ENCODE results near the gene OR10H5. TPM values are rescaled to one million over a fixed set of nuclear protein-coding genes. Genes with fewer than 3 reads are reported as not detected.

The OR10H5 gene
- total and polyA plus RNA-seq, 2 donors (not counting 1 experiment from before 2014, with no cell fraction given): not detected

DNA sequence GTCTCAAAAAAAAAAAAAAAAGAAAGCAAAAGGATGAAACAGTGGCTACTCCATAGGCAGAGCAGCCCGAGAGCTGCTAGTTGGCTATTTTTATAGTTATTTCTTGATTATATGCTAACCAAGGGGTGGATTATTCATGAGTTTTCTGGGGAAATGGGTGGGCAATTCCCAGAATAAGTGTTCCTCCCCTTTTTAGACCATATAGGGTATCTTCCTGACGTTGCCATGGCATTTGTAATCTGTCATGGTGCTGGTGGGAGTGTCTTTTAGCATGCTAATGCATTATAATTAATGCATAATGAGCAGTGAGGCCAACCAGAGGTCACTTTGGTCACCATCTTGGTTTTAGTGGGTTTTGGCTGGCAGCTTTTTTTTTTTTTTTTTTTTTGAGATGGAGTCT lies 53.4 kb downstream of the OR10H5 start:
- Histone ChIP-seq H3K9ac (ENCODE audit: low read length) (no peak overlapping the region), H3K4me2 (replicated peaks; ENCODE audit: low read depth, low read length, poor library complexity, severe bottlenecking) (no peak overlapping the region), H3K27ac (ENCODE audit: low read length in 2 of 2) (no peak overlapping the region), H3K9me3 (ENCODE audit: control extremely low read depth in 1 of 3, control insufficient read depth in 2 of 3, insufficient read depth in 1 of 3, low read length in 2 of 3) (no peaks in the 10 kb centered on the region), H3K4me1 (ENCODE audit: control insufficient read depth in 2 of 2, insufficient read depth in 2 of 2, low read length in 2 of 2) (peaks cover 4 to 5% of the 10 kb centered on the region in 2 donors), H3K4me3 (ENCODE audit: control extremely low read depth in 1 of 5, extremely low read depth in 1 of 5, insufficient read depth in 1 of 5, low read depth in 2 of 5, low read length in 4 of 5) (no peak overlapping the region), H4K20me1 (ENCODE audit: control insufficient read depth, insufficient read depth, low read length, poor library complexity, severe bottlenecking) (no peaks in the 10 kb centered on the region), H3K27me3 (replicated peaks in 1 of 4; ENCODE audit: control extremely low read depth in 1 of 4, control insufficient read depth in 3 of 4, insufficient read depth in 4 of 4, low read length in 3 of 4) (peaks cover 0 to 3% (median 0%) of the 10 kb centered on the region in 4 experiments), H3K36me3 (replicated peaks in 1 of 2; ENCODE audit: control extremely low read depth in 1 of 2, control insufficient read depth in 1 of 2, extremely low read depth in 1 of 2, insufficient read depth in 2 of 2, low read length in 1 of 2) (no peaks in the 10 kb centered on the region), H2AFZ (ENCODE audit: insufficient read depth, low read depth, low read length, poor library complexity, severe bottlenecking) (no peak overlapping the region), H3K79me2 (ENCODE audit: control insufficient read depth, insufficient read depth, low read length) (no peaks in the 10 kb centered on the region)
- Mint-ChIP-seq H3K9me3 (ENCODE audit: insufficient read depth) (no peaks in the 10 kb centered on the region), H3K27ac (no peak overlapping the region), H3K4me3 (no peak overlapping the region), H3K27me3 (peaks cover 19% of the 10 kb centered on the region), H3K4me1 (peaks cover 10% of the 10 kb centered on the region)
- ChIA-PET CTCF (no interaction called here), POLR2A (no interaction called here)
- TF ChIP-seq, protein P1, sequence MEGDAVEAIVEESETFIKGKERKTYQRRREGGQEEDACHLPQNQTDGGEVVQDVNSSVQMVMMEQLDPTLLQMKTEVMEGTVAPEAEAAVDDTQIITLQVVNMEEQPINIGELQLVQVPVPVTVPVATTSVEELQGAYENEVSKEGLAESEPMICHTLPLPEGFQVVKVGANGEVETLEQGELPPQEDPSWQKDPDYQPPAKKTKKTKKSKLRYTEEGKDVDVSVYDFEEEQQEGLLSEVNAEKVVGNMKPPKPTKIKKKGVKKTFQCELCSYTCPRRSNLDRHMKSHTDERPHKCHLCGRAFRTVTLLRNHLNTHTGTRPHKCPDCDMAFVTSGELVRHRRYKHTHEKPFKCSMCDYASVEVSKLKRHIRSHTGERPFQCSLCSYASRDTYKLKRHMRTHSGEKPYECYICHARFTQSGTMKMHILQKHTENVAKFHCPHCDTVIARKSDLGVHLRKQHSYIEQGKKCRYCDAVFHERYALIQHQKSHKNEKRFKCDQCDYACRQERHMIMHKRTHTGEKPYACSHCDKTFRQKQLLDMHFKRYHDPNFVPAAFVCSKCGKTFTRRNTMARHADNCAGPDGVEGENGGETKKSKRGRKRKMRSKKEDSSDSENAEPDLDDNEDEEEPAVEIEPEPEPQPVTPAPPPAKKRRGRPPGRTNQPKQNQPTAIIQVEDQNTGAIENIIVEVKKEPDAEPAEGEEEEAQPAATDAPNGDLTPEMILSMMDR (IDR thresholded peaks at IDR 0.05): no peak
- TF ChIP-seq EZH2 (IDR thresholded peaks at IDR 0.05; ENCODE audit: borderline replicate concordance, insufficient read depth, low read depth, low read length, poor library complexity, severe bottlenecking): no peak
- intact Hi-C loops (cut with micrococcal nuclease): no loop called here
- no peak for DNase-seq
- WGBS (ENCODE audit: insufficient coverage): 100% methylated on average over 1 of the region's 2 CpGs
- ATAC-seq (ENCODE audit: low read depth): no peak

GRCh38 chr19:15841875-15842569 lies 54.6 kb downstream of the OR10H5 start:
- ChIA-PET POLR2A (no interaction called here), CTCF (no interaction called here)
- 73% methylated on average over 10 of the region's 11 CpGs for WGBS (ENCODE audit: insufficient coverage)
- H3K27ac ChIP-seq (ENCODE audit: low read length in 2 of 2): no peak overlapping the region
- peaks cover 5% of the 10 kb centered on the region for H3K4me1 Mint-ChIP-seq
- DNase-seq (no peak), ATAC-seq (ENCODE audit: low read depth) (no peak)
- H4K20me1 ChIP-seq (ENCODE audit: control insufficient read depth, insufficient read depth, low read length, poor library complexity, severe bottlenecking): no peaks in the 10 kb centered on the region
- H3K4me3 Mint-ChIP-seq: no peak overlapping the region
- H3K36me3 ChIP-seq (replicated peaks in 1 of 2; ENCODE audit: control extremely low read depth in 1 of 2, control insufficient read depth in 1 of 2, extremely low read depth in 1 of 2, insufficient read depth in 2 of 2, low read length in 1 of 2): no peaks in the 10 kb centered on the region
- peaks cover 28% of the 10 kb centered on the region for H3K27me3 Mint-ChIP-seq
- H3K4me3 ChIP-seq (ENCODE audit: control extremely low read depth in 1 of 5, extremely low read depth in 1 of 5, insufficient read depth in 1 of 5, low read depth in 2 of 5, low read length in 4 of 5): no peak overlapping the region
- no peak overlapping the region for H3K4me2 ChIP-seq (replicated peaks; ENCODE audit: low read depth, low read length, poor library complexity, severe bottlenecking)
- H3K9me3 ChIP-seq (ENCODE audit: control extremely low read depth in 1 of 3, control insufficient read depth in 2 of 3, insufficient read depth in 1 of 3, low read length in 2 of 3): no peaks in the 10 kb centered on the region
- peaks cover 0 to 3% (median 0%) of the 10 kb centered on the region in 4 experiments for H3K27me3 ChIP-seq (replicated peaks in 1 of 4; ENCODE audit: control extremely low read depth in 1 of 4, control insufficient read depth in 3 of 4, insufficient read depth in 4 of 4, low read length in 3 of 4)
- H3K9me3 Mint-ChIP-seq (ENCODE audit: insufficient read depth): no peaks in the 10 kb centered on the region
- intact Hi-C loops (cut with micrococcal nuclease): no loop called here
- no peaks in the 10 kb centered on the region for H3K4me1 ChIP-seq (ENCODE audit: control insufficient read depth in 2 of 2, insufficient read depth in 2 of 2, low read length in 2 of 2)
- H3K79me2 ChIP-seq (ENCODE audit: control insufficient read depth, insufficient read depth, low read length): no peaks in the 10 kb centered on the region
- TF ChIP-seq, protein P1 (IDR thresholded peaks at IDR 0.05): no peak
- no peak for TF ChIP-seq EZH2 (IDR thresholded peaks at IDR 0.05; ENCODE audit: borderline replicate concordance, insufficient read depth, low read depth, low read length, poor library complexity, severe bottlenecking)
- no peak overlapping the region for H2AFZ ChIP-seq (ENCODE audit: insufficient read depth, low read depth, low read length, poor library complexity, severe bottlenecking)
- no peak overlapping the region for H3K27ac Mint-ChIP-seq
- no peak overlapping the region for H3K9ac ChIP-seq (ENCODE audit: low read length)
